AG04449 (cell line): ENCODE measurements around the gene CD2.
A peak's percentile ranks its signal among the peaks of the same experiment; 100 is the strongest.

Source experiments
- CTCF ChIA-PET: fragments of 350-600 bp; formaldehyde crosslinking; extraction: SDS; loops from one replicate; lab custom pipeline; 2021; ENCODE audit warnings: antibody characterized with exemption; lab: Yijun Ruan, JAX
- POLR2A ChIA-PET: fragments of 400-600, 350-600 bp; formaldehyde crosslinking; extraction: SDS; loops from one replicate; lab custom pipeline; 2020; ENCODE audit warnings: antibody characterized with exemption, inconsistent platforms; lab: Yijun Ruan, JAX
- DNase-seq: peaks from one replicate; pipeline ENCODE4 v3.0.0-alpha.2; 2010; ENCODE audit warnings: low read depth, low spot score
- H3K4me3 ChIP-seq: 2 replicates; pipeline ENCODE4 v1.5.1; 2011; ENCODE audit warnings: low read depth, mild to moderate bottlenecking, control low read depth, low read length
- CTCF ChIP-seq: IDR thresholded peaks from one replicate; pipeline ENCODE4 v1.5.1; 2011; ENCODE audit warnings: mild to moderate bottlenecking, moderate library complexity, low read length, control low read depth, inconsistent platforms; ENCODE audit not compliant: insufficient read depth; ENCODE audit errors: missing control alignments

CD2 gene

DNA sequence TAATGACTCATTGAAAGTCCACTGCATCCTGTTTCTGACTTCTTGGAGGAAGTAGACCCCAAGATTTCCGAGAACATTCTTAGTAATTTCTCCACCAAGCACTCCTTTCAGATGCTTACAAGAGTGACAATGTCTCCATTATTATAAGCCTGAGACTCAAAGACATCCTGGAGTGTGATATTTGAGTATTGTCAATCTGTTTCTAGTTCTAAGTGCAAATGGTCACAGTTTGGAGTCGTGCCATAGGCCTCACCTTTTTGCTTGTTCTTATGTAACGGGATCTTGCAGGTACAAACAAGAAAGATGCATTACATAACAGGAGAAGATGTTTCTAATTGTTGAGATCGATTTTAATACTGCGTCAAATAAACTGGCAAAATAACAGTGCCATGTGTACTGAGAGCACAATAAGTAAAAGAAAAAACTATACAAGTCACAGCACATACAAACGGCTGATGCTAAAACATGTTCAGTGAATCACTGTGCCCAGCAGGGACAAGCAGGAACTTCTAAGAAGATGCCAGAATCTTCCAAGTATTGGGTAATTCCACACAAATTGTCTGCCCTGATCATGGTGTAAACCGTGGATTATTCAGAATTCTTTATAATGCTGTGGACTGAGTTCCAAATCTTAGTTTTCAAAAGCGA lies 54.1 kb downstream of the CD2 start:
- ChIA-PET CTCF (no interaction called here), POLR2A (no interaction called here)
- TF ChIP-seq CTCF = no peak
- no peak overlapping the region for H3K4me3 ChIP-seq
- DNase-seq = no peak

GRCh38 chr1:116808848-116809508 lies 54.7 kb downstream of the CD2 start:
- DNase-seq = no peak
- CTCF ChIA-PET = no interaction called here
- POLR2A ChIA-PET = no interaction called here
- no peak overlapping the region for H3K4me3 ChIP-seq
- TF ChIP-seq CTCF = no peak

GRCh38 chr1:116811321-116811720 lies 57.1 kb downstream of the CD2 start:
- DNase-seq = no peak
- ChIA-PET POLR2A (no interaction called here), CTCF (no interaction called here)
- H3K4me3 ChIP-seq = no peak overlapping the region
- no peak for TF ChIP-seq CTCF

GRCh38 chr1:116814926-116815723 lies 60.9 kb downstream of the CD2 start:
- ChIA-PET CTCF (interaction anchor here (1.4 to 2.1 kb wide), 2 partner anchors 78 kb away, joined by 3 to 8 read pairs; no protein-coding TSS in a partner anchor), POLR2A (no interaction called here)
- DNase-seq = no peak

DNA sequence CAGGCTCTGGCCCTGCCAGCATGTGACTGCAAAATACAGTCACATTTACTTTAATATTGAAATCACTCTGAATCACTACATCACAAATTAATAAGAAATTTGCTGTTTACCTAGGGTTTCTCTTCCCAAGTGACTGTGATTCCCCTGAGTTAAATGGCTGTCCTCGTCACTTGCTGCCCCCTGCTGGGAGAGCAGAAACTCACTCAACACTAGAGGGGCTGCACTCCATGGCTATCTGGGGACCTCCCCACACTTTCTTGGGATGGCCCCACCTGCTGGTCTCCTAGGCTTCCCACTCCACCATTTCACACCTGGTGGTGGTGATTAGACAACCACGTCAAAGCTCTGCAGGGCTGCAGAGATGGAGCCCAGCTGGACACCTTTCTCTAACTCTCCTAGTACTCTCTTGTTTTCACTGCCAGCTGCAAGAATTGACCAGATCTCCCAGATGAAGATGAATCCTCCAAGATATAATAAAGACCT lies 63.4 kb downstream of the CD2 start:
- ChIA-PET CTCF (interaction anchor here (0.9 to 1.3 kb wide), 3 partner anchors 11 to 100 kb away, joined by 3 to 4 read pairs (median 4); no protein-coding TSS in a partner anchor), POLR2A (no interaction called here)
- peak; percentile 45 for TF ChIP-seq CTCF
- DNase-seq = no peak
- no peak overlapping the region for H3K4me3 ChIP-seq

More at GRCh38 chr1:116814926-116815723, 60.9 kb downstream of the CD2 start:
- no peak for TF ChIP-seq CTCF
- no peak overlapping the region for H3K4me3 ChIP-seq
